ENCODE measurements around the gene MAP3K20.
"Not testable (repeated sequence)": the region's sequence is repeated elsewhere in the genome, so short reads cannot be mapped to it uniquely, and the experiment has no call there.

MAP3K20 gene

GRCh38 chr2:173171321-173171720, 95.7 kb downstream of the MAP3K20 start:
- H3K4me3 ChIP-seq (ENCODE audit: low read depth, low read length) = no peak overlapping the region
- TF ChIP-seq, protein P1, sequence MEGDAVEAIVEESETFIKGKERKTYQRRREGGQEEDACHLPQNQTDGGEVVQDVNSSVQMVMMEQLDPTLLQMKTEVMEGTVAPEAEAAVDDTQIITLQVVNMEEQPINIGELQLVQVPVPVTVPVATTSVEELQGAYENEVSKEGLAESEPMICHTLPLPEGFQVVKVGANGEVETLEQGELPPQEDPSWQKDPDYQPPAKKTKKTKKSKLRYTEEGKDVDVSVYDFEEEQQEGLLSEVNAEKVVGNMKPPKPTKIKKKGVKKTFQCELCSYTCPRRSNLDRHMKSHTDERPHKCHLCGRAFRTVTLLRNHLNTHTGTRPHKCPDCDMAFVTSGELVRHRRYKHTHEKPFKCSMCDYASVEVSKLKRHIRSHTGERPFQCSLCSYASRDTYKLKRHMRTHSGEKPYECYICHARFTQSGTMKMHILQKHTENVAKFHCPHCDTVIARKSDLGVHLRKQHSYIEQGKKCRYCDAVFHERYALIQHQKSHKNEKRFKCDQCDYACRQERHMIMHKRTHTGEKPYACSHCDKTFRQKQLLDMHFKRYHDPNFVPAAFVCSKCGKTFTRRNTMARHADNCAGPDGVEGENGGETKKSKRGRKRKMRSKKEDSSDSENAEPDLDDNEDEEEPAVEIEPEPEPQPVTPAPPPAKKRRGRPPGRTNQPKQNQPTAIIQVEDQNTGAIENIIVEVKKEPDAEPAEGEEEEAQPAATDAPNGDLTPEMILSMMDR (IDR thresholded peaks at IDR 0.05; ENCODE audit: borderline replicate concordance, insufficient read depth, low read depth, low read length) = no peak

GRCh38 chr2:173171924-173172643, 96.4 kb downstream of the MAP3K20 start:
- no peak overlapping the region for H3K4me3 ChIP-seq (ENCODE audit: low read depth, low read length)
- TF ChIP-seq, protein P1 (IDR thresholded peaks at IDR 0.05; ENCODE audit: borderline replicate concordance, insufficient read depth, low read depth, low read length) = no peak

DNA sequence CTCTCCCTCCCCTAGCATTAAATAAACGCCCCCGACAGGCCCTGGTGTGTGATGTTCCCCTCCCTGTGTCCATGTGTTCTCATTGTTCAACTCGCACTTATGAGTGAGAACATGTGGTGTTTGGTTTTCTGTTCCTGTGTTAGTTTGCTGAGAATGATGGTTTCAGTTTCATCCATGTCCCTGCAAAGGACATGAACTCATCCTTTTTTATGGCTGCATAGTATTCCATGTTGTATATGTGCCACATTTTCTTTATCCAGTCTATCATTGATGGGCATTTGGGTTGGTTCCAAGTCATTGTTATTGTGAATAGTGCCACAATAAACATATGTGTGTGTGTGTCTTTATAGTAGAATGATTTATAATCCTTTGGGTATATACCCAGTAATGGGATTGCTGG, 98.7 kb downstream of the MAP3K20 start:
- H3K4me3 ChIP-seq (ENCODE audit: low read depth, low read length) = not testable (repeated sequence)

- no peak overlapping the region for H3K4me3 ChIP-seq (ENCODE audit: low read depth, low read length)
- TF ChIP-seq, protein P1 (IDR thresholded peaks at IDR 0.05; ENCODE audit: borderline replicate concordance, insufficient read depth, low read depth, low read length) = no peak
These were observed 99.6 kb downstream of the MAP3K20 start for GRCh38 chr2:173175222-173175621.

DNA sequence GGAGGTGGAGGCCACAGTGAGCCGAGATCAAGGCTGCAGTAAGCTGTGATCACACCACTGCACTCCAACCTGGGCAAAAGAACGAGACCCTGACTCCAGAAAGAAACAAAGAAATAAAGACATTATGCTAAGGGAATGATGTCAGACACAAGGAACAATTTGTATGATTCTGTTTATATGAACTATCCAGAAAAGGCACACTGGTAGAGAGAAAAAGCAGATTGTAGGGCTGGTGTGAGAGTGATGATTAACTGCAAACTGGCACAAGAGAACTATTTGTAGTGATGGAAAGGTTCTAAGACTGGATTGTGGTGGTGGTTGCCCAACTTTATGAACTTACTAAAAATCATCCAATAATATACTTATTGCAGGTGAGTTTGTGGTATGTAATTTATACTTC, 106.3 kb downstream of the MAP3K20 start:
- TF ChIP-seq, protein P1 (IDR thresholded peaks at IDR 0.05; ENCODE audit: borderline replicate concordance, insufficient read depth, low read depth, low read length) = no peak
- no peak overlapping the region for H3K4me3 ChIP-seq (ENCODE audit: low read depth, low read length)

DNA sequence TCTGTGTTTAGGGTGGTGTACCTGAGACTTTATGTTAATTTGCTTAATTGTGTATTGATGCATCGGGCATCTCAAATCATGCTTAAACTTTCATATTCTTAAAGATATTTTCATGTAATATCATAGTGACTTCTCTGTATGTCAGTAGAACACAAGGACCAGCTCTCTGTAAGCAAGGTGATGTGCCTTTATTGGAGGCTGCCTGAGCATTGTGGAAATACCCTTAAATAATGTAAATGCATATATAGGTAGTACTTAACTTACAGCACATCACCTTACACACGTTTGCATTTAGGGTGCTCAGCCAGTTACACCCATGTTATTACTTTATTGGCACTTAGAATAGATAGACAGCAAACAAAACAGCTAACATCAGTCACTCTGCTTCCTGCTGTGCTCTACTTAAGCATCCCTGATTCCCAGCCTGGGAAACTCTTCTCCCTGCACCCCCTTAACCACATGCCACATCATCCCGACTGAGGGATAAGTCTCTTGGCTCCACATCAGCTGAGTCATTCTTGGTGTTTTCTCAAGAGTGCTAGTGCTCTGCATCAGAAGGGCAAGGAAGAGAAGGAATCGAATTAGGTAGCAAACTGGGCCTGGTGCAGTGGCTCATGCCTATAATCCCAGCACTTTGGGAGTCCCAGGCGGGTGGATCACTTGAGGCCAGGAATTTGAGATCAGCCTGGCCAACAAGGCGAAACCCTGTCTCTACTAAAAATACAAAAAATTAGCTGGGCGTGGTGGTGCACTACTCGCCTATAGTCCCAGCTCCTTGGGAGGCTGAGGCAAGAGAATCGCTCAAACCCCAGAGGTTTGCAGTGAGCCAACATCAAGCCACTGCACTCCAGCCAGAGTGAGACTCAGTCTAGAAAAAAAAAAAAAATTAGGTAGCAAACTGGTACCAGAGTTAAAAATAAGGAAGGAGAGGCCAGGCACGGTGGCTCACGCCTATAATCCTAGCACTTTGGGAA, 108.7 kb downstream of the MAP3K20 start:
- no peak overlapping the region for H3K4me3 ChIP-seq (ENCODE audit: low read depth, low read length)
- TF ChIP-seq, protein P1 (IDR thresholded peaks at IDR 0.05; ENCODE audit: borderline replicate concordance, insufficient read depth, low read depth, low read length) = no peak

DNA sequence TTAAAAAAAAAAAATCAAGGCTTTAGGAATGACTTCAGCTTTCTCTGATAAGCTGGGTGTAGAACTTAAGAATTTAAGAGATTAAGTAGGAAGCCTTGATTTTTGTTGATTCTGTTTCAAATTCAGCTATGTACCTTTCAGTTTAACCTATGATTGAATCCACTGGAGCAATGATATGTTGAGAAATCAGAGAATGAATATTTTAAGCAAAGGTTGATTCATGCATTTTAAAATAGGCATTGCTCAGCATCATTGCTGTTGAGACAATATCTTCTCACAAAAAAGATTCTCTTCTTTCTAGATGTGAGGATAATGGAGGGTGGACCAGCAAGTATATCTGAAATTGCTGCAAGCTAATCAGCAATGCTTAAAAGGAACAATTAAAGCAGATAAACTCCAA, 109.8 kb downstream of the MAP3K20 start:
- no peak overlapping the region for H3K4me3 ChIP-seq (ENCODE audit: low read depth, low read length)
- TF ChIP-seq, protein P1 (IDR thresholded peaks at IDR 0.05; ENCODE audit: borderline replicate concordance, insufficient read depth, low read depth, low read length) = no peak

All from GM12875 (cell line).